HepG2 (cell line): Measurements from ENCODE around the gene TMEM62.

Experiments used
- ATF1 ChIP-seq: IDR thresholded peaks from 2 replicates; pipeline ENCODE4 v1.6.1; 2016; ENCODE audit warnings: mild to moderate bottlenecking, control low read depth
- CCAR2 ChIP-seq: fragments of 200-400 bp; formaldehyde crosslinking; optimal IDR thresholded peaks from 2 replicates; pipeline ENCODE3; 2018; ENCODE audit warnings: low read depth, mild to moderate bottlenecking, low read length, moderate library complexity
- CEBPB ChIP-seq: IDR thresholded peaks from 2 replicates; pipeline ENCODE4 v1.6.1; 2011; ENCODE audit warnings: low read depth, low read length, improper control_type of control experiment, borderline replicate concordance
- CTCF ChIP-seq: sonication (generic); formaldehyde crosslinking; IDR thresholded peaks from 2 replicates; pipeline ENCODE4 v1.5.0; 2020; ENCODE audit warnings: mild to moderate bottlenecking, missing genetic modification reagents, moderate library complexity
- HCFC1 ChIP-seq: fragments of 150-350 bp; IDR thresholded peaks from 2 replicates; pipeline ENCODE4 v1.6.1; 2014; ENCODE audit warnings: low read depth, low read length
- JUND ChIP-seq: sonication (generic); formaldehyde crosslinking; IDR thresholded peaks from 2 replicates; pipeline ENCODE4 v1.8.0; 2022; ENCODE audit warnings: mild to moderate bottlenecking, missing genetic modification reagents
- PBX3 ChIP-seq: sonication (generic); formaldehyde crosslinking; IDR thresholded peaks from 2 replicates; pipeline ENCODE4 v1.8.1; 2023; ENCODE audit warnings: missing genetic modification reagents, inconsistent platforms, borderline replicate concordance
- YY1 ChIP-seq: IDR thresholded peaks from 2 replicates; pipeline ENCODE4 v1.6.1; 2011; ENCODE audit warnings: low read length, low read depth, moderate library complexity, mild to moderate bottlenecking; ENCODE audit not compliant: insufficient read depth, insufficient replicate concordance
- ZBTB49 ChIP-seq: sonication (generic); formaldehyde crosslinking; IDR thresholded peaks from 2 replicates; pipeline ENCODE4 v1.4.0; 2020; ENCODE audit warnings: missing genetic modification reagents, borderline replicate concordance
- ZNF552 ChIP-seq: sonication (generic); formaldehyde crosslinking; IDR thresholded peaks from 2 replicates; pipeline ENCODE4 v1.9.0; 2022; ENCODE audit warnings: missing genetic modification reagents, mild to moderate bottlenecking, borderline replicate concordance
- ZNF670 ChIP-seq: sonication (generic); formaldehyde crosslinking; IDR thresholded peaks from 2 replicates; pipeline ENCODE4 v1.8.0; 2022; ENCODE audit warnings: mild to moderate bottlenecking, missing genetic modification reagents, borderline replicate concordance
- TF ChIP-seq, protein P1 (sequence below): IDR thresholded peaks from 2 replicates; pipeline ENCODE4 v1.6.1; 2016
- TF ChIP-seq, protein P2 (sequence below): sonication (generic); formaldehyde crosslinking; IDR thresholded peaks from 2 replicates; pipeline ENCODE4 v1.4.0; 2020; ENCODE audit warnings: missing genetic modification reagents
- TF ChIP-seq, protein P3 (sequence below): sonication (generic); formaldehyde crosslinking; IDR thresholded peaks from 2 replicates; pipeline ENCODE4 v1.8.1; 2023; ENCODE audit warnings: mild to moderate bottlenecking, missing genetic modification reagents

DNA sequence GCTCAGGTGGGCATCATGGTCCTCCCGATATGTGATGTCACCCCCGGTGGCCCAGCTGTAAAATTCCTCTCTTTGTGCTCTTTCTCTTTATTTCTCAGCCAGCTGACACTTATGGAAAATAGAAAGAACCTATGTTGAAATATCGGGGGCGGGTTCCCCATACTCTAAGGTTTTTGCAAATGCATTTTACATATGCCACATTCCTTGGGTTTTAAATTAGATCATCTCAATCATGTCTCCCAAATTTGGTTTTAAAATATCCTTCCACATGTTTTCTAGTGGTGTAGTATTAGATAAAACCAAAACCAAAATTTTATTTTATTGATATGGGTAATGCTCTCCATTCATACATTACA is 4.4 kb upstream of the TMEM62 start:
- TF ChIP-seq, protein P1, sequence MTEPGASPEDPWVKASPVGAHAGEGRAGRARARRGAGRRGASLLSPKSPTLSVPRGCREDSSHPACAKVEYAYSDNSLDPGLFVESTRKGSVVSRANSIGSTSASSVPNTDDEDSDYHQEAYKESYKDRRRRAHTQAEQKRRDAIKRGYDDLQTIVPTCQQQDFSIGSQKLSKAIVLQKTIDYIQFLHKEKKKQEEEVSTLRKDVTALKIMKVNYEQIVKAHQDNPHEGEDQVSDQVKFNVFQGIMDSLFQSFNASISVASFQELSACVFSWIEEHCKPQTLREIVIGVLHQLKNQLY (CRISPR knock-in tag), result no peak
- no peak for TF ChIP-seq CEBPB
- no peak for TF ChIP-seq ZBTB49
- TF ChIP-seq ZNF552 (CRISPR knock-in tag), result no peak
- TF ChIP-seq CTCF, result no peak
- no peak for TF ChIP-seq JUND (CRISPR knock-in tag)
- TF ChIP-seq, protein P2, sequence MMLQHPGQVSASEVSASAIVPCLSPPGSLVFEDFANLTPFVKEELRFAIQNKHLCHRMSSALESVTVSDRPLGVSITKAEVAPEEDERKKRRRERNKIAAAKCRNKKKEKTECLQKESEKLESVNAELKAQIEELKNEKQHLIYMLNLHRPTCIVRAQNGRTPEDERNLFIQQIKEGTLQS (CRISPR knock-in tag), result no peak
- TF ChIP-seq CCAR2, result no peak
- TF ChIP-seq ZNF670, result no peak
- TF ChIP-seq, protein P3, sequence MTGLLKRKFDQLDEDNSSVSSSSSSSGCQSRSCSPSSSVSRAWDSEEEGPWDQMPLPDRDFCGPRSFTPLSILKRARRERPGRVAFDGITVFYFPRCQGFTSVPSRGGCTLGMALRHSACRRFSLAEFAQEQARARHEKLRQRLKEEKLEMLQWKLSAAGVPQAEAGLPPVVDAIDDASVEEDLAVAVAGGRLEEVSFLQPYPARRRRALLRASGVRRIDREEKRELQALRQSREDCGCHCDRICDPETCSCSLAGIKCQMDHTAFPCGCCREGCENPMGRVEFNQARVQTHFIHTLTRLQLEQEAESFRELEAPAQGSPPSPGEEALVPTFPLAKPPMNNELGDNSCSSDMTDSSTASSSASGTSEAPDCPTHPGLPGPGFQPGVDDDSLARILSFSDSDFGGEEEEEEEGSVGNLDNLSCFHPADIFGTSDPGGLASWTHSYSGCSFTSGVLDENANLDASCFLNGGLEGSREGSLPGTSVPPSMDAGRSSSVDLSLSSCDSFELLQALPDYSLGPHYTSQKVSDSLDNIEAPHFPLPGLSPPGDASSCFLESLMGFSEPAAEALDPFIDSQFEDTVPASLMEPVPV, result no peak
- TF ChIP-seq ATF1, result no peak
- TF ChIP-seq YY1, result no peak
- no peak for TF ChIP-seq PBX3 (CRISPR knock-in tag)
- no peak for TF ChIP-seq HCFC1
